M059J (cell line): ENCODE data around the gene CLDN4. TPM values are rescaled to one million over a fixed set of nuclear protein-coding genes. Genes with fewer than 3 reads are reported as not detected.

Experiments
- DNase-seq: peaks from one replicate; pipeline ENCODE4 v3.0.0-alpha.2; 2012; ENCODE audit warnings: low read depth
- total RNA-seq: library from RNA; depleted of rRNA; stranded (reverse); fragments of >200 nt; shearing (Covaris generic); gene quantifications from 2 replicates; pipeline ENCODE4 v1.2.3, GENCODE V29; 2014; rRNA removed

CLDN4 gene
- total RNA-seq, 1 experiment from 2014 or later, result 1.1 TPM

- no peak for DNase-seq
These were observed 41.5 kb downstream of the CLDN4 start for GRCh38 chr7:73872056-73872908.

- no peak for DNase-seq
These were observed 45.6 kb downstream of the CLDN4 start for GRCh38 chr7:73876361-73876760.

- DNase-seq, result no peak
These were observed 46.2 kb downstream of the CLDN4 start for GRCh38 chr7:73876973-73877372.

- no peak for DNase-seq
These were observed 49.3 kb downstream of the CLDN4 start for GRCh38 chr7:73879977-73880681.

- DNase-seq, result no peak
These were observed 50.0 kb downstream of the CLDN4 start for GRCh38 chr7:73880755-73881328.

- no peak for DNase-seq
These were observed 50.7 kb downstream of the CLDN4 start for GRCh38 chr7:73881352-73882046.

DNA sequence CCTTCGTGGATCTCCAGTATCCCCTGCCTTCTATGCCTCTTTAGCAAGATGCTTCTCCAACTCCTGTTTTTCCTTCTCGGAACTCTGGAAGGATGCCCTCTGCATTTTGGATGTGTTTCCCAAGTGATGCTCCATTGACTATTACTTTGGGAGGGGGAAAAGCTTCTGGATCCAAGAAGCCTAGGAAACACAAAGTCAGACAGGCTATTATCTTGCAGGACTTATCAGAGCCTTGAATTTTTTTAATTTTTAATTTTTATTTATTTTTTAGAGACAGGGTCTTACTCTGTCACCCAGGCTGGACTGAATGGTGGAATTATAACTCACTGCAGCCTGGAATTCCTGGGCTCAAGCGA, 51.2 kb downstream of the CLDN4 start:
- no peak for DNase-seq

Other genes with a start within 250 kb of the CLDN4 start
- 0.07 and 0.71 TPM in 2 replicates for gene MLXIPL, start 206.5 kb upstream of the CLDN4 start, total RNA-seq
- 1.7 and 5.1 TPM in 2 replicates for gene VPS37D, start 163.2 kb upstream of the CLDN4 start, total RNA-seq
- 1.1 and 1.8 TPM in 2 replicates for gene DNAJC30, start 147.5 kb upstream of the CLDN4 start, total RNA-seq
- 91.2 and 144 TPM in 2 replicates for gene BUD23, start 147.4 kb upstream of the CLDN4 start, total RNA-seq
- gene STX1A, start 111.3 kb upstream of the CLDN4 start, total RNA-seq, result 16.0 and 23.7 TPM in 2 replicates
- 29.0 and 32.2 TPM in 2 replicates for gene ABHD11, start 92.2 kb upstream of the CLDN4 start, total RNA-seq
- gene CLDN3, start 60.7 kb upstream of the CLDN4 start, total RNA-seq, result not detected in 2 replicates
- 1.7 and 1.9 TPM in 2 replicates for gene METTL27, start 11.5 kb downstream of the CLDN4 start, total RNA-seq
- 0.17 and 0.32 TPM in 2 replicates for gene TMEM270, start 30.2 kb downstream of the CLDN4 start, total RNA-seq
- gene ELN, start 197.2 kb downstream of the CLDN4 start, total RNA-seq, result 26.2 and 65.2 TPM in 2 replicates